ENCODE results near the gene CYTH4. TPM values are rescaled to one million over a fixed set of nuclear protein-coding genes. Genes with fewer than 3 reads are reported as not detected.

The CYTH4 gene
- polyA plus RNA-seq, 1 experiment, result not detected

DNA sequence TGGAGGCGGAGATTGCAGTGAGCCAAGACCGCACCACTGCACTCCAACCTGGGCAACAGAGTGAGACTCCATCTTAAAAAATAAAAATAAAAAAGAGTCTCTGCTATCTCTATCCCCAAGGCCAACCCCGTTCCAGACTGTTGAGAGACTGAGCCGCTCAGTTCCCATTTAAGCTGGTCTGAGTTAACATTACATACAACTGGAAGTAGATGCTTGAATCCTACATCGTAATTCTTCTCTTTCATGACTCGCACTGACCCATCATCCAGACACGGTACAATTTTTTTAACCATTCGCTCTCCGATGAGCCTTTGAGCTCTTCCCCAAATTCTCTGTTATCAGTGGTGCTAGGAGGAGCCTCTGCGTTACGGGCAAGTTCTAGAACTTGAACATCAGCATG, 4.9 kb upstream of the CYTH4 start:
- POLR2A ChIA-PET, result no interaction called here
- no peak for DNase-seq (ENCODE audit: low read depth)
- TF ChIP-seq, protein P1, sequence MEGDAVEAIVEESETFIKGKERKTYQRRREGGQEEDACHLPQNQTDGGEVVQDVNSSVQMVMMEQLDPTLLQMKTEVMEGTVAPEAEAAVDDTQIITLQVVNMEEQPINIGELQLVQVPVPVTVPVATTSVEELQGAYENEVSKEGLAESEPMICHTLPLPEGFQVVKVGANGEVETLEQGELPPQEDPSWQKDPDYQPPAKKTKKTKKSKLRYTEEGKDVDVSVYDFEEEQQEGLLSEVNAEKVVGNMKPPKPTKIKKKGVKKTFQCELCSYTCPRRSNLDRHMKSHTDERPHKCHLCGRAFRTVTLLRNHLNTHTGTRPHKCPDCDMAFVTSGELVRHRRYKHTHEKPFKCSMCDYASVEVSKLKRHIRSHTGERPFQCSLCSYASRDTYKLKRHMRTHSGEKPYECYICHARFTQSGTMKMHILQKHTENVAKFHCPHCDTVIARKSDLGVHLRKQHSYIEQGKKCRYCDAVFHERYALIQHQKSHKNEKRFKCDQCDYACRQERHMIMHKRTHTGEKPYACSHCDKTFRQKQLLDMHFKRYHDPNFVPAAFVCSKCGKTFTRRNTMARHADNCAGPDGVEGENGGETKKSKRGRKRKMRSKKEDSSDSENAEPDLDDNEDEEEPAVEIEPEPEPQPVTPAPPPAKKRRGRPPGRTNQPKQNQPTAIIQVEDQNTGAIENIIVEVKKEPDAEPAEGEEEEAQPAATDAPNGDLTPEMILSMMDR (IDR thresholded peaks at IDR 0.05; ENCODE audit: insufficient read depth, low read depth, low read length), result no peak
- CTCF ChIA-PET, result interaction anchor here (0.8 to 2.0 kb wide), 6 partner anchors 10 to 181 kb away, joined by 3 to 18 read pairs (median 4); no protein-coding TSS in a partner anchor
- H3K4me3 ChIP-seq (ENCODE audit: low read depth, low read length), result no peak overlapping the region
- no peaks in the 10 kb centered on the region for H3K27me3 ChIP-seq (ENCODE audit: control insufficient read depth, insufficient read depth, low read length)
- H3K36me3 ChIP-seq (ENCODE audit: control insufficient read depth, insufficient read depth, low read length), result no peaks in the 10 kb centered on the region

DNA sequence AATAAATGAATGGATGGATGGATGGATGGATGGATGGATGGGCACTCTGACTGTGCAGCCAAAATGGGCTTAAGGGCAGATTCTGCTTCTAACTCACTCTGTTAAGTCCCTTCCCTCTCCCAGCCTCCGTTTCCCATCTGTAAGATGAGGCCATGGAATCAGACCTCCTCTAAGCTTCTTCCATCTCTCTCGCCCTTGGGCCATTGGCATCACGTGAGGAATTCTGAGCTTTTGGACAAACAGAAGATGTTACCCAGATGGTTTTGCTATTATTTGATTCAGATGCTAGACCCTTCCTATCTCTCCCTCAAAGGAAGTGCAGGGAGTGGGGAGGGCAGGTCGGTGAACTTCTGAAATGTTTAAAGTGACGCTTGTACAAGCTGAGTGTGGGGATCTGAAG, 4.0 kb upstream of the CYTH4 start:
- ChIA-PET POLR2A (no interaction called here), CTCF (interaction anchor here (1.0 to 2.0 kb wide), 5 partner anchors 11 to 180 kb away, joined by 3 to 18 read pairs (median 3); no protein-coding TSS in a partner anchor)
- Histone ChIP-seq H3K4me3 (ENCODE audit: low read depth, low read length) (no peak overlapping the region), H3K36me3 (ENCODE audit: control insufficient read depth, insufficient read depth, low read length) (no peaks in the 10 kb centered on the region), H3K27me3 (ENCODE audit: control insufficient read depth, insufficient read depth, low read length) (no peaks in the 10 kb centered on the region)
- DNase-seq (ENCODE audit: low read depth), result no peak
- TF ChIP-seq, protein P1 (IDR thresholded peaks at IDR 0.05; ENCODE audit: insufficient read depth, low read depth, low read length), result no peak

DNA sequence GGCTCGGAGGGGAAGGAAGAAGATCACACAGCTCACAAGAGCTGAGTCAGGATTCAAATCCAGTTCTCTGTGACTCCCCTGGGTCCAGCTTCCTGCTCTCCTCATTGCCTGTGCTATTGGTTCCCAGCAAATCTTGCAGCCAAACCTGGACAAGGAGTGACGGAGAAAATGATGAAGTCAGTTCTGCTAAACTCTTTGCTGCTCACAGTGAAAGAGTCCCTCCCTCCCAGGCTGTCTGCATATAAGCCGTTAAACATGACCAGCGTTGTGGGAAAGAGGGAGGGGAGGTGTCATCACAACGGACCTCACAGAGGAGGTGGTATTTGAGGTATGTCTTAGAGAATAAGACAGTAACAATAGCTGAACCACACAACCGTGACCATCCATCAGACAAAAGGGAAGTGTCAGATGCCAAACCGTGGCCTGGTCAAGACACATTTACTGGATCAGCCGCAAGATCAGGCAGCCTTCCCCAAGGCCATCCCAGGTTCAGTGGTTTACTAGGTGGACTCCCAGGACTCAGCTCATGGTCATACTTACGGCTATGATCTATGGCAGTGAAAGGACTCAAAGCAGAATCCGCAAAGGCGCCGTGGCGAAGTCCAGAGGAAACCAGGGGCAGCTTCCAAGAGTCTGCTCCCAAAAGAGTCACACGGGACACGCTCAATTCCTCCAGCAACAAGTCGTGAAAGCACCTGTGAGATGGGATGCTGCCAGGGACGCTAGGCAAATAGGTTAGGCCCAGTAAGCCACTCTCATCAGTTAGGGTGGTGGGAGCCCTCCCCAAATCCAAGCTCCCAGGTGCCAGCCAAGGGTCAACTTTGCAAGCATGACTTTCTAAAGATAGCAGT, 2.8 kb upstream of the CYTH4 start:
- no peaks in the 10 kb centered on the region for H3K27me3 ChIP-seq (ENCODE audit: control insufficient read depth, insufficient read depth, low read length)
- POLR2A ChIA-PET, result no interaction called here
- DNase-seq (ENCODE audit: low read depth), result no peak
- CTCF ChIA-PET, result interaction anchor here (0.7 to 1.9 kb wide), 3 partner anchors 11 to 20 kb away, joined by 3 to 6 read pairs (median 3); no protein-coding TSS in a partner anchor
- TF ChIP-seq, protein P1 (IDR thresholded peaks at IDR 0.05; ENCODE audit: insufficient read depth, low read depth, low read length), result no peak
- H3K4me3 ChIP-seq (ENCODE audit: low read depth, low read length), result no peak overlapping the region
- no peaks in the 10 kb centered on the region for H3K36me3 ChIP-seq (ENCODE audit: control insufficient read depth, insufficient read depth, low read length)

DNA sequence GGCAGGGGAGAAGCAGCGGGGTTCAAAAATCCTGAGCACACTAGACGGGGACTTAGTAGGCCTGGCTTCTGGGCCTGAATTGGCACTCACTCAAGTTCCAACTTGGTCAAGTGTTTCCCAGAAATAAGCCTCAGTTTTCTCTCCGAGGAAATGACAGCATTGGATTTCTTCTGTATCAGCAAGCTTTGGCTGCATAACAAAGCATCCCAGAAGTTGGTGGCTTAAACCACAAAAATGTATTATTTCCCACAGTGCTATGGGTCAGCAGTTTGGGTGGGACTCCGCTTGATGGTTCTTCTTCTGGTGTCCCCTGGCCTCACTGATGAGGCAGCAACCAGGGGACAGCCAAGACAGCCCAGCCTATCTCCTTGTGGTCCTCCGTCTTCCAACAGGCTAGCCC, 1.6 kb upstream of the CYTH4 start:
- TF ChIP-seq, protein P1 (IDR thresholded peaks at IDR 0.05; ENCODE audit: insufficient read depth, low read depth, low read length), result no peak
- peaks cover 2% of the 10 kb centered on the region; the same call in 1 of the 2 replicates for H3K27me3 ChIP-seq (ENCODE audit: control insufficient read depth, insufficient read depth, low read length)
- H3K36me3 ChIP-seq (ENCODE audit: control insufficient read depth, insufficient read depth, low read length), result no peaks in the 10 kb centered on the region
- CTCF ChIA-PET, result interaction anchor here (0.6 to 1.9 kb wide), 4 partner anchors 11 to 20 kb away, joined by 3 to 6 read pairs (median 3); no protein-coding TSS in a partner anchor
- DNase-seq (ENCODE audit: low read depth), result no peak
- H3K4me3 ChIP-seq (ENCODE audit: low read depth, low read length), result no peak overlapping the region
- POLR2A ChIA-PET, result no interaction called here

DNA sequence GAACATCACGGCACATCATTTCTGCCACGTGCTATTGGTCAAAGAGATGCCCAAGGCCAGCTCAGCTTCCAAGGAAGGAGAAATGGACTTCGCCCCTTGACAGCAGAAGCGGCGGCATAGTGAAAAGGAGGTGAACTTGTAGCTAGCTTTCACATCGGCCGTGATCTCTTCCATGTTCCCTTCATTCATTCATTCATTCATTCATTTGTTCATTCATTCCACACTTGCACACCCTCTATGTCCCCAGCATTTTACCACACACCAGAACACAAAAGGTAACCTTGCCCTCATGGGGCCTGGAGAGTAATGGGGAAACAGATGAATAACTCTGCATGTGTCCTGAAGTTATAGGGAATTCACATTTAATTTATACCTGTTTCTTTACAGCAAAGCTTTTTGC, 1.1 kb upstream of the CYTH4 start:
- TF ChIP-seq, protein P1 (IDR thresholded peaks at IDR 0.05; ENCODE audit: insufficient read depth, low read depth, low read length), result no peak
- Histone ChIP-seq H3K27me3 (ENCODE audit: control insufficient read depth, insufficient read depth, low read length) (peaks cover 3% of the 10 kb centered on the region; the same call in 1 of the 2 replicates), H3K36me3 (ENCODE audit: control insufficient read depth, insufficient read depth, low read length) (no peaks in the 10 kb centered on the region), H3K4me3 (ENCODE audit: low read depth, low read length) (no peak overlapping the region)
- no peak for DNase-seq (ENCODE audit: low read depth)
- ChIA-PET CTCF (interaction anchor here (0.7 to 1.9 kb wide), 4 partner anchors 10 to 82 kb away, joined by 3 to 6 read pairs (median 3); no protein-coding TSS in a partner anchor), POLR2A (no interaction called here)
